Coronary artery (tissue), 2 donors: ENCODE data around the gene SLC7A8.

Experiments used
- DNase-seq: peaks from one replicate; pipeline ENCODE4 v3.0.0-alpha.2; 2017; ENCODE audit warnings: low spot score
- H3K27ac ChIP-seq, 2 donors: fragments of 200-600 bp; sonication (generic); one replicate each; pipeline ENCODE4 v1.5.1; 2016 to 2019
- H3K4me3 ChIP-seq: fragments of 200-600 bp; sonication (generic); 2 replicates; pipeline ENCODE4 v1.5.1; 2016; ENCODE audit warnings: mild to moderate bottlenecking, moderate library complexity
- CTCF ChIP-seq: fragments of 200-600 bp; sonication (generic); IDR thresholded peaks from one replicate; pipeline ENCODE4 v1.5.1; 2019; ENCODE audit warnings: antibody characterized with exemption

Gene SLC7A8

GRCh38 chr14:23093526-23093925 is 89.9 kb downstream of the SLC7A8 start:
- Histone ChIP-seq H3K27ac (no peak overlapping the region), H3K4me3 (peak overlapping the region; percentile 88)
- no peak for DNase-seq
- no peak for TF ChIP-seq CTCF

- Histone ChIP-seq H3K4me3 (peak overlapping the region; percentile 88), H3K27ac (no peak overlapping the region)
- TF ChIP-seq CTCF: no peak
- DNase-seq: no peak
Measured at GRCh38 chr14:23093104-23093503, 90.4 kb downstream of the SLC7A8 start.

- H3K4me3 ChIP-seq: no peak overlapping the region
- no peak for DNase-seq
- TF ChIP-seq CTCF: no peak
- H3K27ac ChIP-seq: no peak overlapping the region
Measured at GRCh38 chr14:23091294-23092225, 91.9 kb downstream of the SLC7A8 start.

- Histone ChIP-seq H3K4me3 (no peak overlapping the region), H3K27ac (no peak overlapping the region)
- no peak for TF ChIP-seq CTCF
- no peak for DNase-seq
Measured at GRCh38 chr14:23090254-23090636, 93.2 kb downstream of the SLC7A8 start.

GRCh38 chr14:23089498-23090253 is 93.8 kb downstream of the SLC7A8 start:
- DNase-seq: no peak
- no peak for TF ChIP-seq CTCF
- Histone ChIP-seq H3K27ac (no peak overlapping the region), H3K4me3 (no peak overlapping the region)

GRCh38 chr14:23086565-23086964 is 96.9 kb downstream of the SLC7A8 start:
- H3K4me3 ChIP-seq: no peak overlapping the region
- DNase-seq: no peak
- no peak for TF ChIP-seq CTCF
- H3K27ac ChIP-seq: no peak overlapping the region
